ENCODE results near the gene RHOBTB3.

DNA sequence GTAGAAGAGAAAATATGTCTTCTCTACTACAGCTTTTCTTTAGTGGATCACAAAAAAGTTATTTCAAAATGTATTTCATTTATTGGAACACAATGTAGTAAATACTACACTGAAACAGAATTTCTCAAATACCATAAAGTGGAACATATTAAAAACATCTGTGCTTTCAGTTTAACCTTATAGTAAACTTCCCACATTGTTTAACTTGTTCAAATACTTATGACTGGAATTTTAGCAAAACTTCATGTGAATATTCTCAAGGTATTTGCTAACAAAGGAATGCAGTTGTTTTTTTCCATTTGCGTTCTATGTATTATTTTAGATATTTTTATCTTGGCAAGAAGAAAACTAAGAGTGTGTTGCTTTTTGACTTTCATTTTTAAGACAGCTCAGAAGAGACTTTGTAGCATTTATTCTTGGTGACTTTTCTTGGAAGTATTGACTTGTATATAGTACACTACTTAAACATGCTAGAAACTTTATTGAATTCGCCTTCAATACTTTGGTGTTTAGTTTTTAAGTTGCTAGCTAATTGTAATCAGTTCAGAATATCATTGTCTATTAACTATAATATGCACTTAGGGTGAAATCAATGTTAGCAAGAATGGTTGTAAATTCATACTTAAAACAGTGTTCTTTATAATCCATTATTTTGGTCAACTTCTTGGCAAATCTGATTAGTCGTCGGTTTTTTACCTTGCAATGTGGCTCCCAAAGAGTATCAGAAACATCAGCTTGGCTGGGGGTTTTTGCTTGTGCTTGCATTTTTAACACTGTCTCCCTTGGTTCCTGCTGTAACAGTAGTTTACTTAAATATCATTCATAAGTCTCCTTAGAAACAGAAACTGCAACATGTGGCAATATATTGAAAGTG lies 5.0 kb upstream of the RHOBTB3 start:
- TF ChIP-seq POLR2A (IDR thresholded peaks at IDR 0.05) (no peak), CTCF (IDR thresholded peaks at IDR 0.05) (no peak)
